K562 (cell line): ENCODE results near the gene INO80E.

Experiments
- AFF1 ChIP-seq, 2 experiments: fragments of 450-650 bp; IDR thresholded peaks; 2 replicates each; pipeline ENCODE4 v1.6.1; 2018; ENCODE audit warnings: mild to moderate bottlenecking in 2 of 2, low read depth in 1 of 2; ENCODE audit not compliant: partially characterized antibody in 2 of 2
- ARID4B ChIP-seq: sonication (generic); formaldehyde crosslinking; IDR thresholded peaks from 2 replicates; pipeline ENCODE4 v1.8.0; 2022; ENCODE audit warnings: mild to moderate bottlenecking, missing genetic modification reagents
- CBFB ChIP-seq: sonication (generic); formaldehyde crosslinking; IDR thresholded peaks from 2 replicates; pipeline ENCODE4 v1.4.0; 2020; ENCODE audit warnings: mild to moderate bottlenecking, missing genetic modification reagents
- CTCF ChIP-seq, 3 experiments: IDR thresholded peaks in 2 of 3; conservative IDR thresholded peaks in 1 of 3; 2 replicates each; pipeline ENCODE4 v1.5.1; 2011 to 2012; ENCODE audit warnings: low read length in 3 of 3, mild to moderate bottlenecking in 3 of 3, control low read depth in 2 of 3, improper control_type of control experiment in 1 of 3, inconsistent platforms in 1 of 3, low read depth in 1 of 3, mixed read lengths in 1 of 3, moderate library complexity in 1 of 3; ENCODE audit not compliant: insufficient read depth in 2 of 3
- MLLT1 ChIP-seq, 2 experiments: fragments of 450-650 bp; IDR thresholded peaks; 2 replicates each; pipeline ENCODE4 v1.6.1; 2016
- NR2C2 ChIP-seq, 2 experiments: fragments of 200-800 bp in 1 of 2; sonication (Bioruptor generic) in 1 of 2; sonication (generic) in 1 of 2; formaldehyde crosslinking in 1 of 2; IDR thresholded peaks; 2 replicates each; pipeline versions ENCODE4 v1.6.1 to v1.8.0; 2016 to 2022; ENCODE audit warnings: mild to moderate bottlenecking in 1 of 2, missing compliant biosample characterization in 1 of 2, missing genetic modification characterization in 1 of 2, missing genetic modification reagents in 1 of 2
- POLR2AphosphoS5 ChIP-seq: IDR thresholded peaks from 2 replicates; pipeline ENCODE4 v1.6.1; 2011; ENCODE audit warnings: mild to moderate bottlenecking, low read depth, low read length, moderate library complexity; ENCODE audit not compliant: control insufficient read depth, insufficient read depth
- POLR3G ChIP-seq: IDR thresholded peaks from 2 replicates; pipeline ENCODE4 v1.6.1; 2011; ENCODE audit not compliant: insufficient read length, insufficient replicate concordance; ENCODE audit errors: extremely low read depth
- THRB ChIP-seq: fragments of 450-650 bp; formaldehyde crosslinking; conservative IDR thresholded peaks from 2 replicates; pipeline ENCODE4 v1.4.0; 2022; ENCODE audit warnings: mild to moderate bottlenecking, missing genetic modification characterization
- ZNF766 ChIP-seq: fragments of 200-800 bp; sonication (Bioruptor generic); conservative IDR thresholded peaks from 2 replicates; pipeline ENCODE4 v1.6.1; 2016; ENCODE audit warnings: missing genetic modification characterization, missing compliant biosample characterization

- no peak for TF ChIP-seq AFF1 (IDR thresholded peaks at IDR 0.05; ENCODE audit: low read depth in 1 of 2, partially characterized antibody in 2 of 2)
- TF ChIP-seq CTCF (IDR thresholded peaks at IDR 0.05 in 2 of 3, conservative IDR thresholded peaks at IDR 0.05 in 1 of 3; ENCODE audit: insufficient read depth in 2 of 3, low read depth in 1 of 3, low read length in 3 of 3): no peak
- no peak for TF ChIP-seq ARID4B (CRISPR knock-in tag)
- no peak for TF ChIP-seq POLR2AphosphoS5
- TF ChIP-seq MLLT1 (IDR thresholded peaks at IDR 0.05): no peak
- TF ChIP-seq POLR3G: no peak
- TF ChIP-seq THRB (CRISPR knock-in tag): no peak
- TF ChIP-seq CBFB: no peak
- TF ChIP-seq ZNF766 (CRISPR knock-in tag): no peak
- no peak for TF ChIP-seq NR2C2 (CRISPR knock-in tag; IDR thresholded peaks at IDR 0.05)
- TF ChIP-seq NR2C2 (tag; IDR thresholded peaks at IDR 0.05): no peak
These were observed 6.7 kb downstream of the INO80E start for GRCh38 chr16:30002614-30003346.
